ENCODE results near the gene DIO2.

Gene DIO2

GRCh38 chr14:80172375-80173051 lies 38.8 kb downstream of the DIO2 start:
- DNase-seq (ENCODE audit: insufficient read length, low spot score) (no peak), FAIRE-seq (no peak)

- FAIRE-seq: no peak
- no peak for DNase-seq (ENCODE audit: insufficient read length, low spot score)
These were observed 43.4 kb downstream of the DIO2 start for GRCh38 chr14:80167793-80168448.

GRCh38 chr14:80164991-80165721 lies 46.1 kb downstream of the DIO2 start:
- no peak for DNase-seq (ENCODE audit: insufficient read length, low spot score)
- FAIRE-seq: no peak

- FAIRE-seq: no peak
These were observed 58.5 kb downstream of the DIO2 start for GRCh38 chr14:80152763-80153162.

GRCh38 chr14:80152166-80152565 lies 59.1 kb downstream of the DIO2 start:
- FAIRE-seq (no peak), DNase-seq (ENCODE audit: insufficient read length, low spot score) (no peak)

More at GRCh38 chr14:80152763-80153162, 58.5 kb downstream of the DIO2 start:
- no peak for DNase-seq (ENCODE audit: insufficient read length, low spot score)

- peak; percentile 44 for FAIRE-seq
- DNase-seq (ENCODE audit: insufficient read length, low spot score): no peak
These were observed 61.0 kb downstream of the DIO2 start for GRCh38 chr14:80150301-80150700.
